ENCODE results near the gene CDKN2B. TPM values are rescaled to one million over a fixed set of nuclear protein-coding genes. Genes with fewer than 3 reads are reported as not detected.

Gene CDKN2B
- total RNA-seq, 1 experiment from 2014 or later, result 9.8 TPM

DNA sequence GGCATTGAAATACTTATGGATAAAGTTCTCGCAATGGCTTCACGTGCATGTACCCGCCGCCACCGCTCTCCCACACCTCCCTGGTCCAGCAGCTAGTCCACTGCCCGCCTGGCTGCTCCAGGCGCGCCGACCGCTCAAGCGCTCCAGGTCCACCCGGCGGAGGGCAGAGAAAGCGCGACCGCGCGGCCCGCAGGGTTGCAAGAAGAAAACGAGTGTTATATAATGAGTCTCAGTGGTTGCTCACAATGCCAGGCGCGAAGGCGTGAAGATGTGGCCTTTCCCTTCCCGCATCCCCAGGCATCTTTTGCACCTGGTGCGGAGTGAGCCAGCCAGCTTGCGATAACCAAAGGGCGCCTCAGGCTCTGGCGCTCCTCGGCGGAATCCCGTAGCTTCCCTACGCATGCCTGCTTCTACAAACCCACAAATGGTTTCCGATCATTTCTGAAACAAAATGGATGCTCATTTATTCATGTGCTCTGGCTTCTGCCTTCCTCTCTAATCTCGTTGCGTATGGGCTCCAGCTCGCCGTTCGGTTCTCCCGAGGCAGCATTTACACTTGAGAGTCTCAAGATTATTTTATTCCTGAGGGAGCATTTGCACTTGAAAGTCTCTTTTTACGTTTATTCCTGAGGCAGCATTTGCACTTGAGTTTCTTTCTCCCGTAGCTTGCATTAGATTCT lies 40.6 kb downstream of the CDKN2B start:
- Histone ChIP-seq H3K4me3 (replicated peaks in 1 of 2; ENCODE audit: low read depth in 1 of 2, low read length in 2 of 2) (no peak overlapping the region), H3K27me3 (ENCODE audit: insufficient read depth, low read length) (no peaks in the 10 kb centered on the region), H3K9ac (ENCODE audit: low read length) (no peak overlapping the region), H3K4me1 (ENCODE audit: control insufficient read depth in 1 of 2, insufficient read depth in 2 of 2, low read length in 2 of 2) (peaks cover 0 to 2% of the 10 kb centered on the region in 2 experiments; a peak in 1 of 4 replicates), H3K36me3 (ENCODE audit: control insufficient read depth in 1 of 2, insufficient read depth in 2 of 2, low read length in 2 of 2) (peaks cover 0 to 17% of the 10 kb centered on the region in 2 experiments; a peak in 1 of 4 replicates), H2AFZ (ENCODE audit: low read depth, low read length, poor library complexity, severe bottlenecking) (no peak overlapping the region), H3K4me2 (ENCODE audit: low read length) (no peak overlapping the region), H3K79me2 (ENCODE audit: insufficient read depth, low read length) (peaks cover 26% of the 10 kb centered on the region), H3K9me2 (ENCODE audit: insufficient read depth) (no peaks in the 10 kb centered on the region), H4K20me1 (ENCODE audit: insufficient read depth) (no peaks in the 10 kb centered on the region), H3K27ac (ENCODE audit: low read depth, low read length) (no peak overlapping the region), H3K9me3 (ENCODE audit: control insufficient read depth in 1 of 2, insufficient read depth in 1 of 2, low read depth in 1 of 2, low read length in 2 of 2) (no peaks in the 10 kb centered on the region)
- ChIA-PET RAD21 (ENCODE audit: low non-redundant PET in 1 of 2, low total read pairs in 2 of 2, uncharacterized antibody in 2 of 2, unreplicated experiment in 2 of 2) (no interaction called here), POLR2A (no interaction called here), CTCF (no interaction called here)
- no peak for TF ChIP-seq CTCF (IDR thresholded peaks at IDR 0.05 in 2 of 3, conservative IDR thresholded peaks at IDR 0.05 in 1 of 3; ENCODE audit: borderline replicate concordance in 1 of 3, insufficient read depth in 1 of 3, low read depth in 2 of 3, low read length in 2 of 3)
- no peak for TF ChIP-seq CEBPB (IDR thresholded peaks at IDR 0.05; ENCODE audit: low read depth)
- no peak for TF ChIP-seq RAD21 (IDR thresholded peaks at IDR 0.05; ENCODE audit: low read depth)
- TF ChIP-seq, protein P1, sequence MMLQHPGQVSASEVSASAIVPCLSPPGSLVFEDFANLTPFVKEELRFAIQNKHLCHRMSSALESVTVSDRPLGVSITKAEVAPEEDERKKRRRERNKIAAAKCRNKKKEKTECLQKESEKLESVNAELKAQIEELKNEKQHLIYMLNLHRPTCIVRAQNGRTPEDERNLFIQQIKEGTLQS (IDR thresholded peaks at IDR 0.05), result no peak
- TF ChIP-seq POLR2A (IDR thresholded peaks at IDR 0.05; ENCODE audit: borderline replicate concordance, extremely low read depth, insufficient read depth, insufficient read length), result no peak
- TF ChIP-seq EGR1 (IDR thresholded peaks at IDR 0.05; ENCODE audit: low read depth), result no peak
- no peak for TF ChIP-seq ELF1 (IDR thresholded peaks at IDR 0.05; ENCODE audit: borderline replicate concordance, low read depth)
- TF ChIP-seq, protein P2, sequence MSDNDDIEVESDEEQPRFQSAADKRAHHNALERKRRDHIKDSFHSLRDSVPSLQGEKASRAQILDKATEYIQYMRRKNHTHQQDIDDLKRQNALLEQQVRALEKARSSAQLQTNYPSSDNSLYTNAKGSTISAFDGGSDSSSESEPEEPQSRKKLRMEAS (IDR thresholded peaks at IDR 0.05), result no peak
- TF ChIP-seq SP1 (IDR thresholded peaks at IDR 0.05; ENCODE audit: low read depth), result no peak
- no peak for TF ChIP-seq CBX3 (IDR thresholded peaks at IDR 0.05; ENCODE audit: low read depth)
- TF ChIP-seq ZFX (IDR thresholded peaks at IDR 0.05), result no peak
- TF ChIP-seq FOSL1 (IDR thresholded peaks at IDR 0.05; ENCODE audit: low read depth), result no peak
- no peak for TF ChIP-seq ZNF274 (IDR thresholded peaks at IDR 0.05; ENCODE audit: low read depth, low read length)
- TF ChIP-seq POLR2AphosphoS5 (IDR thresholded peaks at IDR 0.05; ENCODE audit: low read depth, low read length), result no peak
- TF ChIP-seq YY1 (IDR thresholded peaks at IDR 0.05; ENCODE audit: extremely low read depth, insufficient replicate concordance, low read depth, low read length), result no peak
- intact Hi-C loops (cut with micrococcal nuclease), result no loop called here
- no TSS peak for BruUV-seq (replicated peaks)
- DNase-seq (ENCODE audit: low read depth, low spot score) (no peak), ATAC-seq (no peak)
